ENCODE results near the gene CCDC186. TPM values are rescaled to one million over a fixed set of nuclear protein-coding genes. Genes with fewer than 3 reads are reported as not detected.

Gene CCDC186
- total and polyA plus RNA-seq, 9 donors, result 4.4 to 31.2 (median 17.4) TPM

DNA sequence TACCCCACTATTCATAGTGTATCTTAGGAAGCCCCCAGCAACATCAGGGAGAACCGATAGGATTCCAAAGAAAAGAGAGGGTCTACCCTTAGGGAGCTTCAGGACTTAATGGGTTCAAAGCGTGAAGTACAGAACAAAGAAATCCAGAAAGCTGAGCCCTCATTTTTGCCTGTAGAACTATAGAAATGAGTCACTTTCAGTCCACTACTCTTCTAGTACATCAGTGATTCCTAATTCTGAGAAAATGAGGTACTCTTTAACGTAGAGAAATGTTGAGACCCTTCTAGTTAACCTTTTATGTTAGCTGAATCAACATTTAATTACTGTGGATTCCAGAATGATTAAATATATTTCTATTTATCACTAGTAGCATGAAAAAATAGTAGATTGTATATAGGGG is 6.9 kb upstream of the CCDC186 start:
- TF ChIP-seq POLR2A (IDR thresholded peaks at IDR 0.05) (no peak), EP300 (IDR thresholded peaks at IDR 0.05) (no peak)
- TF ChIP-seq, protein P1, sequence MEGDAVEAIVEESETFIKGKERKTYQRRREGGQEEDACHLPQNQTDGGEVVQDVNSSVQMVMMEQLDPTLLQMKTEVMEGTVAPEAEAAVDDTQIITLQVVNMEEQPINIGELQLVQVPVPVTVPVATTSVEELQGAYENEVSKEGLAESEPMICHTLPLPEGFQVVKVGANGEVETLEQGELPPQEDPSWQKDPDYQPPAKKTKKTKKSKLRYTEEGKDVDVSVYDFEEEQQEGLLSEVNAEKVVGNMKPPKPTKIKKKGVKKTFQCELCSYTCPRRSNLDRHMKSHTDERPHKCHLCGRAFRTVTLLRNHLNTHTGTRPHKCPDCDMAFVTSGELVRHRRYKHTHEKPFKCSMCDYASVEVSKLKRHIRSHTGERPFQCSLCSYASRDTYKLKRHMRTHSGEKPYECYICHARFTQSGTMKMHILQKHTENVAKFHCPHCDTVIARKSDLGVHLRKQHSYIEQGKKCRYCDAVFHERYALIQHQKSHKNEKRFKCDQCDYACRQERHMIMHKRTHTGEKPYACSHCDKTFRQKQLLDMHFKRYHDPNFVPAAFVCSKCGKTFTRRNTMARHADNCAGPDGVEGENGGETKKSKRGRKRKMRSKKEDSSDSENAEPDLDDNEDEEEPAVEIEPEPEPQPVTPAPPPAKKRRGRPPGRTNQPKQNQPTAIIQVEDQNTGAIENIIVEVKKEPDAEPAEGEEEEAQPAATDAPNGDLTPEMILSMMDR (IDR thresholded peaks at IDR 0.05), result no peak
- no peaks in the 10 kb centered on the region for H3K27me3 ChIP-seq
- no peak for DNase-seq
- H3K4me3 ChIP-seq, result no peak overlapping the region
- intact Hi-C loops (cut with DNase I), result no loop called here
- H3K9me3 ChIP-seq, result no peaks in the 10 kb centered on the region
- no peak overlapping the region for H3K27ac ChIP-seq
- WGBS, 3 donors, result 93 to 97% (median 94%) methylated on average over 3 of the region's 3 CpGs
- H3K4me1 ChIP-seq (ENCODE audit: insufficient read depth), result no peaks in the 10 kb centered on the region
- no peaks in the 10 kb centered on the region for H3K36me3 ChIP-seq

DNA sequence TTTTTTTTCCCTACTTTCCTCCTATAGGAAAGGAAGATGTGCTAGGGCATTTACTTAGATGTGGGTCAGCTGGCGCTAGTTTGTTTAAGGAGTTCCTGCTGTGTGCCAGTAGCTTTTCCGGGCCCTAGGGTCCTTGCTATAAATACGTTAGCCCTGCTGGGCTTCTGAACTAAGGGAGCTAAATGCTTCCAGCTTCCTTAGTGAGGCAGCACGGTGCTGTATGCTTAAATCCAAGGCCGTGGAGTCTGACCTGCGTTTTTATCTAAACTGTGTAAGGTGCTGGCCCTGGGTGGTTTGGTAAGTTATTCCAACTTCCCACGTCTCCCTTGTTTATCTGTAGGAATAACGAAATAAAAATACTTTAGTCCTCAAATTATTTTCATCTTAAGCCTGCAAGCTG is 5.7 kb upstream of the CCDC186 start:
- Histone ChIP-seq H3K27me3 (no peaks in the 10 kb centered on the region), H3K36me3 (no peaks in the 10 kb centered on the region), H3K27ac (no peak overlapping the region), H3K9me3 (no peaks in the 10 kb centered on the region), H3K4me1 (ENCODE audit: insufficient read depth) (no peaks in the 10 kb centered on the region), H3K4me3 (no peak overlapping the region)
- no peak for DNase-seq
- no peak for TF ChIP-seq EP300 (IDR thresholded peaks at IDR 0.05)
- no peak for TF ChIP-seq POLR2A (IDR thresholded peaks at IDR 0.05)
- TF ChIP-seq, protein P1 (IDR thresholded peaks at IDR 0.05), result no peak
- WGBS, 3 donors, result 32 to 43% (median 36%) methylated on average over 8 of the region's 8 CpGs
- intact Hi-C loops (cut with DNase I), result loop anchor here in 1 of 4 donors (10.0 kb wide), 1 partner anchor 85 kb away; no protein-coding TSS in a partner anchor

DNA sequence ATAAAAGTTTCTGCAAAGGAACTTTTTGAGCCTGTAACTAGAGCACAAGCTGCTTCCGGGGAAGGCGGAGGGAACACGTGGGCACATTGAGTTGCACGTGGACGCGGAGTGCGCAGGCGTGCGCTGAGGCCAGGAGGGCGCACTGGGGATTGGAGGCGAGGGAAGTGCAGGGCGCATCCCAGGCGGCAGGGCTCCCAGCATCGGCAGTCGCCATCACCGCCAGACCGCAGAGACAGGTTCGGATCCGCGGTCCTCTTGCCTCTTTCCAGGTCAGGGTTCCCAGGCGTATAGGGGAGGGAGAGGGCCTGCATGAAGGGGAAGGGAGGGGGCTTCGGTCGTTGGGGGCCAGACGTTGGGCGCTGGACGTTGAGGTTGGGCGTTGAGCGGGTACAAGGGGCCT is 5.1 kb upstream of the CCDC186 start, which contains the start of gene TDRD1:
TDRD1 (plus strand) TSS at position 206 of the 400 bp plus-strand sequence. CDS start 8,479 bp downstream, outside the sequence.
- peak in 1 of 5 donors; percentile 35 for DNase-seq
- H3K36me3 ChIP-seq, result no peaks in the 10 kb centered on the region
- H3K27me3 ChIP-seq, result no peaks in the 10 kb centered on the region
- H3K4me1 ChIP-seq (ENCODE audit: insufficient read depth), result no peaks in the 10 kb centered on the region
- no peaks in the 10 kb centered on the region for H3K9me3 ChIP-seq
- TF ChIP-seq POLR2A (IDR thresholded peaks at IDR 0.05) (no peak), EP300 (IDR thresholded peaks at IDR 0.05) (no peak)
- TF ChIP-seq, protein P1 (IDR thresholded peaks at IDR 0.05), result no peak
- H3K4me3 ChIP-seq, result no peak within 1 kb of the TSS
- WGBS, 3 donors, result 76 to 85% (median 80%) methylated on average over 28 of the region's 28 CpGs
- no peak within 1 kb of the TSS for H3K27ac ChIP-seq
- intact Hi-C loops (cut with DNase I), result loop anchor here in 1 of 4 donors (10.0 kb wide), 1 partner anchor 86 kb away; no protein-coding TSS in a partner anchor

DNA sequence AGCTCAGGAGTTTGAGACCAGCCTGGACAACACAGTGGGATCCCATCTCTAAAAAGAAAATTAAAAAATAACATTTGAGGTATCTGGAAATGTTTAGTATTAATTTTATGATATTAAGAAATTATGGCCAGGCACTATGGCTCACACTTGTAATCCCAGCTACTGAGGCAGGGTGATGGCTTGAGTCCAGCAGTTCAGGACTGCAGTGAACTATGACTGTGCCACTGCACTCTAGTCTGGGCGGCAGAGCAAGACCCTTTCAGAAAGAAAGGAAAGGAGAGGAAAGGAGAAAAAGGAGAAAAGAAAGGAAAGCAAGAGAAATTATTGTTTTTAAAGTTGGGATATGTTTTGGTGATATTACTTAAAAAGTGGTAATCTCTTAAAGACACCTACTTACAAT is 2.5 kb upstream of the CCDC186 start:
- Histone ChIP-seq H3K27me3 (no peaks in the 10 kb centered on the region), H3K4me3 (no peak overlapping the region), H3K27ac (no peak overlapping the region), H3K36me3 (no peaks in the 10 kb centered on the region), H3K9me3 (no peaks in the 10 kb centered on the region), H3K4me1 (ENCODE audit: insufficient read depth) (no peaks in the 10 kb centered on the region)
- TF ChIP-seq, protein P1 (IDR thresholded peaks at IDR 0.05), result no peak
- no peak for TF ChIP-seq POLR2A (IDR thresholded peaks at IDR 0.05)
- TF ChIP-seq EP300 (IDR thresholded peaks at IDR 0.05), result no peak
- 88 to 97% (median 89%) methylated on average over 1 of the region's 1 CpG for WGBS, 3 donors
- no peak for DNase-seq
- intact Hi-C loops (cut with DNase I), result loop anchor here in 1 of 4 donors (10.0 kb wide), 1 partner anchor 88 kb away; no protein-coding TSS in a partner anchor
